H1 (cell line): ENCODE measurements around the gene CHD6. TPM values are rescaled to one million over a fixed set of nuclear protein-coding genes. Genes with fewer than 3 reads are reported as not detected.

Source experiments
- CTCF ChIA-PET: fragments of 300-600 bp; sonication (Branson Sonifier 250); formaldehyde crosslinking; loops from one replicate; lab custom pipeline; 2021; ENCODE audit not compliant: partially characterized antibody; lab: Charles Lee
- POLR2A ChIA-PET: fragments of 300-600 bp; sonication (Branson Sonifier 250); formaldehyde crosslinking; loops from one replicate; lab custom pipeline; 2021; ENCODE audit warnings: inconsistent platforms; ENCODE audit not compliant: partially characterized antibody; lab: Charles Lee
- DNase-seq, 2 experiments: peaks; one replicate each; pipeline versions ENCODE4 v3.0.0 to v3.0.0-alpha.2; 2010 to 2022; ENCODE audit warnings: low spot score in 2 of 2, low read depth in 1 of 2, mixed read lengths in 1 of 2
- FAIRE-seq: peaks from 2 replicates; lab custom pipeline; 2011; peaks lifted over from hg19 to GRCh38; lab: Jason Lieb, UNC
- H2AFZ ChIP-seq: 2 replicates; pipeline ENCODE4 v1.8.1; 2012; ENCODE audit warnings: low read length, inconsistent platforms
- H2AK5ac ChIP-seq: 2 replicates; pipeline ENCODE4 v1.6.1; 2013; ENCODE audit warnings: low read depth, low read length
- H2BK120ac ChIP-seq: replicated peaks from 2 replicates; pipeline ENCODE3; 2013; ENCODE audit warnings: low read depth, low read length, inconsistent platforms
- H2BK12ac ChIP-seq: 2 replicates; pipeline ENCODE4 v1.6.1; 2013; ENCODE audit warnings: low read depth, low read length
- H2BK15ac ChIP-seq: 2 replicates; pipeline ENCODE4 v1.6.1; 2013; ENCODE audit warnings: low read length
- H2BK20ac ChIP-seq: 2 replicates; pipeline ENCODE4 v1.6.1; 2013; ENCODE audit warnings: low read length
- H2BK5ac ChIP-seq: 2 replicates; pipeline ENCODE4 v1.6.1; 2013; ENCODE audit warnings: low read depth, low read length
- H3K14ac ChIP-seq: 2 replicates; pipeline ENCODE4 v1.6.1; 2013; ENCODE audit warnings: inconsistent platforms; ENCODE audit not compliant: insufficient read length
- H3K18ac ChIP-seq: 2 replicates; pipeline ENCODE4 v1.6.1; 2013; ENCODE audit warnings: low read length; ENCODE audit errors: extremely low read depth
- H3K23ac ChIP-seq: 2 replicates; pipeline ENCODE4 v1.6.1; 2013; ENCODE audit warnings: inconsistent platforms; ENCODE audit not compliant: insufficient read length
- H3K23me2 ChIP-seq: 2 replicates; pipeline ENCODE4 v1.6.1; 2013; ENCODE audit warnings: low read depth, low read length
- H3K27ac ChIP-seq: 2 replicates; pipeline ENCODE4 v1.6.1; 2011; ENCODE audit warnings: low read depth, low read length, inconsistent platforms
- H3K27me3 ChIP-seq, 4 experiments: replicated peaks in 1 of 4; 1 replicate in 1 of 4; 2 replicates in 3 of 4; pipeline versions ENCODE4 v1.6.1 to v1.8.1; 2011 to 2013; ENCODE audit warnings: low read length in 3 of 4, mild to moderate bottlenecking in 3 of 4, inconsistent platforms in 2 of 4, mixed read lengths in 2 of 4, moderate library complexity in 1 of 4; ENCODE audit not compliant: control insufficient read depth in 3 of 4, insufficient read depth in 3 of 4; ENCODE audit errors: extremely low read depth in 1 of 4
- H3K36me3 ChIP-seq, 4 experiments: 2 replicates each; pipeline versions ENCODE4 v1.6.1 to v1.8.1; 2011 to 2013; ENCODE audit warnings: mild to moderate bottlenecking in 4 of 4, low read length in 3 of 4, moderate library complexity in 2 of 4, control low read depth in 1 of 4, inconsistent platforms in 1 of 4; ENCODE audit not compliant: insufficient read depth in 4 of 4, control insufficient read depth in 2 of 4
- H3K4ac ChIP-seq: replicated peaks from 2 replicates; pipeline ENCODE3; 2013; ENCODE audit warnings: low read length, low read depth, mixed read lengths, inconsistent platforms; ENCODE audit not compliant: insufficient read length
- H3K4me1 ChIP-seq, 4 experiments: replicated peaks in 1 of 4; 1 replicate in 1 of 4; 2 replicates in 3 of 4; pipeline versions ENCODE4 v1.6.1 to v1.8.1; 2011 to 2013; ENCODE audit warnings: low read length in 3 of 4, inconsistent platforms in 2 of 4, mixed read lengths in 1 of 4; ENCODE audit not compliant: insufficient read depth in 4 of 4, control insufficient read depth in 3 of 4
- H3K4me2 ChIP-seq, 2 experiments: 2 replicates each; pipeline versions ENCODE4 v1.6.1 to v1.8.1; 2011 to 2013; ENCODE audit warnings: low read depth in 2 of 2, low read length in 2 of 2, control low read depth in 1 of 2, inconsistent platforms in 1 of 2, mild to moderate bottlenecking in 1 of 2; ENCODE audit not compliant: insufficient read depth in 1 of 2
- H3K4me3 ChIP-seq, 4 experiments: fragments of 200-600, 300-600 bp in 1 of 4; sonication (generic), shearing (Covaris generic), sonication (Bioruptor Twin) in 1 of 4; 2 replicates each; pipeline versions ENCODE4 v1.5.1 to v1.8.1; 2011 to 2016; ENCODE audit warnings: low read length in 4 of 4, low read depth in 3 of 4, control low read depth in 2 of 4, inconsistent platforms in 2 of 4, mild to moderate bottlenecking in 2 of 4, mixed read lengths in 1 of 4, moderate library complexity in 1 of 4; ENCODE audit not compliant: insufficient read depth in 2 of 4; ENCODE audit errors: extremely low read depth in 1 of 4
- H3K56ac ChIP-seq: replicated peaks from 2 replicates; pipeline ENCODE3; 2013; ENCODE audit warnings: low read depth, mild to moderate bottlenecking, mixed read lengths, low read length, inconsistent platforms; ENCODE audit not compliant: insufficient read length
- H3K79me1 ChIP-seq: 2 replicates; pipeline ENCODE4 v1.6.1; 2013; ENCODE audit warnings: low read depth, low read length, control low read depth
- H3K79me2 ChIP-seq, 2 experiments: 2 replicates each; pipeline versions ENCODE4 v1.6.1 to v1.8.1; 2012 to 2013; ENCODE audit warnings: low read length in 2 of 2, mild to moderate bottlenecking in 2 of 2, inconsistent platforms in 1 of 2; ENCODE audit not compliant: insufficient read depth in 2 of 2, control insufficient read depth in 1 of 2
- H3K9ac ChIP-seq, 4 experiments: replicated peaks in 1 of 4; 1 replicate in 1 of 4; 2 replicates in 3 of 4; pipeline versions ENCODE4 v1.6.1 to v1.8.1; 2011 to 2013; ENCODE audit warnings: low read depth in 3 of 4, low read length in 3 of 4, control low read depth in 2 of 4, mild to moderate bottlenecking in 2 of 4, moderate library complexity in 2 of 4, inconsistent platforms in 1 of 4; ENCODE audit errors: extremely low read depth in 1 of 4
- H3K9me3 ChIP-seq, 2 experiments: 2 replicates each; pipeline versions ENCODE4 v1.6.1 to v1.8.1; 2012 to 2013; ENCODE audit warnings: mild to moderate bottlenecking in 2 of 2, moderate library complexity in 2 of 2, control low read depth in 1 of 2, inconsistent platforms in 1 of 2, low read depth in 1 of 2, low read length in 1 of 2, mixed read lengths in 1 of 2; ENCODE audit not compliant: insufficient read depth in 2 of 2
- H4K20me1 ChIP-seq, 2 experiments: replicated peaks in 1 of 2; 2 replicates each; pipeline versions ENCODE3 to v1.8.1; 2011 to 2013; ENCODE audit warnings: inconsistent platforms in 2 of 2, low read length in 2 of 2, mild to moderate bottlenecking in 1 of 2; ENCODE audit not compliant: insufficient read depth in 2 of 2, control insufficient read depth in 1 of 2
- H4K5ac ChIP-seq: 2 replicates; pipeline ENCODE4 v1.6.1; 2013; ENCODE audit warnings: low read length, low read depth, mixed read lengths, inconsistent platforms; ENCODE audit not compliant: insufficient read length
- H4K8ac ChIP-seq: 2 replicates; pipeline ENCODE4 v1.8.0; 2013; ENCODE audit warnings: mild to moderate bottlenecking, moderate library complexity, low read length, inconsistent platforms; ENCODE audit not compliant: insufficient read depth; ENCODE audit errors: extremely low read depth
- H4K91ac ChIP-seq: replicated peaks from 2 replicates; pipeline ENCODE3; 2013; ENCODE audit warnings: low read length, mixed read lengths, inconsistent platforms; ENCODE audit not compliant: insufficient read length
- CBX8 ChIP-seq: fragments of 300-800, 300-1000 bp; sonication (generic); IDR thresholded peaks from 2 replicates; pipeline ENCODE4 v1.7.1; 2016; ENCODE audit warnings: low read depth, low read length, borderline replicate concordance
- FOSL1 ChIP-seq: IDR thresholded peaks from 2 replicates; pipeline ENCODE4 v1.6.1; 2011; ENCODE audit warnings: mild to moderate bottlenecking, low read depth, low read length, moderate library complexity; ENCODE audit not compliant: insufficient read depth
- HDAC2 ChIP-seq, 2 experiments: fragments of 300-600 bp in 1 of 2; sonication (generic) in 1 of 2; IDR thresholded peaks; 2 replicates each; pipeline ENCODE4 v1.6.1; 2011 to 2012; ENCODE audit warnings: low read depth in 2 of 2, low read length in 2 of 2, mild to moderate bottlenecking in 2 of 2, moderate library complexity in 2 of 2, borderline replicate concordance in 1 of 2, inconsistent platforms in 1 of 2
- KDM4A ChIP-seq: IDR thresholded peaks from one replicate; pipeline ENCODE4 v1.7.1; 2012; ENCODE audit warnings: low read depth, mild to moderate bottlenecking, moderate library complexity, low read length, inconsistent platforms; ENCODE audit not compliant: severe bottlenecking
- RAD21 ChIP-seq, 2 experiments: IDR thresholded peaks in 1 of 2; conservative IDR thresholded peaks in 1 of 2; 2 replicates each; pipeline ENCODE4 v1.6.1; 2011; ENCODE audit warnings: low read depth in 2 of 2, low read length in 2 of 2, improper control_type of control experiment in 1 of 2, inconsistent platforms in 1 of 2, mild to moderate bottlenecking in 1 of 2, moderate library complexity in 1 of 2
- SP1 ChIP-seq: IDR thresholded peaks from 2 replicates; pipeline ENCODE4 v1.6.1; 2011; ENCODE audit warnings: low read depth, low read length
- SP2 ChIP-seq: IDR thresholded peaks from 2 replicates; pipeline ENCODE4 v1.6.1; 2012; ENCODE audit warnings: mild to moderate bottlenecking, low read length, inconsistent platforms
- YY1 ChIP-seq: IDR thresholded peaks from 2 replicates; pipeline ENCODE4 v1.6.1; 2011; ENCODE audit warnings: low read depth, mild to moderate bottlenecking, low read length
- WGBS, 2 experiments: shearing (Covaris generic) in 1 of 2; methylation state at CpG; one replicate each; pipeline versions ENCODE4 v1.1.6 to v1.1.7; 2013 to 2015; ENCODE audit warnings: low lambda C conversion rate in 2 of 2, mixed read lengths in 2 of 2, inconsistent platforms in 1 of 2, low coverage in 1 of 2, missing lambda C conversion rate in 1 of 2; ENCODE audit not compliant: insufficient replicate concordance in 2 of 2, insufficient coverage in 1 of 2, insufficient read length in 1 of 2; ENCODE audit errors: extremely low coverage in 1 of 2, missing lambda C conversion rate in 1 of 2; 5-methylcytosine and 5-hydroxymethylcytosine counted together
- polyA plus RNA-seq, 7 experiments: library from polyadenylated mRNA; depleted of rRNA in 3 of 7; stranded (reverse) in 5 of 7; unstranded in 2 of 7; fragments of >200 nt in 5 of 7; fragments of 200-250 nt in 2 of 7; gene quantifications; 1 replicate in 5 of 7; 2 replicates in 1 of 7; 4 replicates in 1 of 7; pipeline versions ENCODE4 v1.2.1 to v1.2.3, GENCODE V29; 2011 to 2013; ENCODE audit warnings: missing spikeins in 2 of 7, mixed read lengths in 2 of 7
- total RNA-seq: library from RNA; stranded (reverse); fragmentation: NEBNext Ultra II Directional; extraction: Animal tissue kit (Norgen Biotek cat#: 25700); gene quantifications from 2 replicates; pipeline ENCODE4 v1.2.1, GENCODE V29; 2021

CHD6 gene
- total and polyA plus RNA-seq, 2 of the 8 experiments (the other 6 are each of a cell fraction or from before 2014, with no cell fraction given) = 11.1 to 62.9 TPM

DNA sequence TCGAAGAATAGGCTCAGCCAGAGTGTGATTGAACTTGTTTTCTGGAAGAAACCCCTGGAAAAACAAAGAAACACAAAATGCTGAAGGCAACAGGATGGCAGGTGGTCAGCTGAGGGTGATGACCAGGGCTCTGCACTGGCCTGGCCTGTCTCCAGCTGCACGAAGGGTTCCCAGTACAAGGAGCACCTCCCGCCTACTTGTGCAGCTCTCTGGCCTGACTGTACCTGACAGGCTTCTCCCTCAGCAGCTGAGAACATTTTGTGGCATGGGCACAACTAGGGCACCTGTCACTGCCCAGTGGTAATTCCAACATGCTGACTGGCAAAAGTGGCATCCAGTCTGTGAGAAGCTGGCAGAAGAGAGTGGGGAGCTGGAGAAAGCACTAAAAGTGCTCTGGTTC is 212.7 kb downstream of the CHD6 start:
- H4K20me1 ChIP-seq = peaks cover 1 to 7% of the 10 kb centered on the region in 2 experiments
- no peaks in the 10 kb centered on the region; the same call in 1 of the 2 replicates for H3K79me1 ChIP-seq
- H3K9me3 ChIP-seq = no peaks in the 10 kb centered on the region
- H4K5ac ChIP-seq = no peak overlapping the region
- H2BK120ac ChIP-seq = no peak overlapping the region
- H2BK12ac ChIP-seq = no peak overlapping the region
- WGBS, 2 experiments = 96% methylated on average over 3 of the region's 3 CpGs; no CpG with 5 or more reads in 1 of the 2 experiments
- H4K8ac ChIP-seq = no peak overlapping the region
- H3K79me2 ChIP-seq = no peaks in the 10 kb centered on the region
- no peak overlapping the region for H3K14ac ChIP-seq
- H3K9ac ChIP-seq = no peak overlapping the region
- POLR2A ChIA-PET = no interaction called here
- H3K4me2 ChIP-seq = no peak overlapping the region
- H3K27ac ChIP-seq = no peak overlapping the region
- no peak overlapping the region for H3K4me3 ChIP-seq
- no peak overlapping the region for H2BK15ac ChIP-seq
- no peak overlapping the region for H4K91ac ChIP-seq
- no peak overlapping the region for H3K4ac ChIP-seq
- H3K56ac ChIP-seq = no peak overlapping the region
- H2BK20ac ChIP-seq = no peak overlapping the region
- CTCF ChIA-PET = no interaction called here
- H2AK5ac ChIP-seq = no peak overlapping the region
- no peak overlapping the region for H3K18ac ChIP-seq
- no peak overlapping the region for H3K23ac ChIP-seq
- FAIRE-seq = no peak
- H2AFZ ChIP-seq = no peak overlapping the region
- no peaks in the 10 kb centered on the region for H3K27me3 ChIP-seq
- no peak overlapping the region for H2BK5ac ChIP-seq
- H3K36me3 ChIP-seq = peaks cover 17 to 71% (median 42%) of the 10 kb centered on the region in 4 experiments
- DNase-seq = no peak
- no peaks in the 10 kb centered on the region for H3K4me1 ChIP-seq
- H3K23me2 ChIP-seq = no peaks in the 10 kb centered on the region
- TF ChIP-seq CBX8 (no peak), RAD21 (IDR thresholded peaks at IDR 0.05 in 1 of 2, conservative IDR thresholded peaks at IDR 0.05 in 1 of 2; ENCODE audit: low read depth in 2 of 2, low read length in 2 of 2) (no peak), FOSL1 (no peak), HDAC2 (IDR thresholded peaks at IDR 0.05; ENCODE audit: borderline replicate concordance in 1 of 2, low read depth in 2 of 2, low read length in 2 of 2) (no peak), SP2 (no peak), YY1 (no peak), SP1 (no peak), KDM4A (no peak)
- TF ChIP-seq, all 59 proteins: peak for 0
